K562 (cell line): ENCODE data around the gene S100P. TPM values are rescaled to one million over a fixed set of nuclear protein-coding genes. Genes with fewer than 3 reads are reported as not detected.
A peak's percentile ranks its signal among the peaks of the same experiment; 100 is the strongest.

Source experiments
- CTCFL ChIP-seq: IDR thresholded peaks from 2 replicates; pipeline ENCODE4 v1.6.1; 2011; ENCODE audit warnings: borderline replicate concordance, low read depth, mild to moderate bottlenecking, moderate library complexity, low read length; ENCODE audit not compliant: insufficient read depth, poor library complexity, severe bottlenecking
- DMBX1 ChIP-seq: fragments of 250-450 bp; sonication (Bioruptor Pico); IDR thresholded peaks from 2 replicates; pipeline ENCODE4 v1.8.0; 2022; ENCODE audit warnings: inconsistent platforms, mild to moderate bottlenecking, moderate library complexity, borderline replicate concordance
- FOSL1 ChIP-seq: fragments of 200-800 bp; sonication (Bioruptor generic); conservative IDR thresholded peaks from 2 replicates; pipeline ENCODE4 v1.6.1; 2016; ENCODE audit warnings: missing genetic modification characterization, missing compliant biosample characterization
- KLF13 ChIP-seq: fragments of 450-650 bp; IDR thresholded peaks from 2 replicates; pipeline ENCODE4 v1.6.1; 2016; ENCODE audit warnings: missing genetic modification characterization, low read depth, mild to moderate bottlenecking, missing compliant biosample characterization, moderate library complexity, borderline replicate concordance
- PCBP1 ChIP-seq: fragments of 200-400 bp; formaldehyde crosslinking; IDR thresholded peaks from 2 replicates; pipeline ENCODE4 v1.6.1; 2018; ENCODE audit warnings: mild to moderate bottlenecking, low read depth, low read length; ENCODE audit not compliant: poor library complexity, severe bottlenecking
- PHB ChIP-seq: fragments of 250-450 bp; sonication (Bioruptor Pico); IDR thresholded peaks from 2 replicates; pipeline ENCODE4 v1.5.0; 2021
- RBFOX2 ChIP-seq: fragments of 200-400 bp; formaldehyde crosslinking; IDR thresholded peaks from 2 replicates; pipeline ENCODE4 v1.6.1; 2017; ENCODE audit warnings: low read depth, mild to moderate bottlenecking, low read length, moderate library complexity
- REST ChIP-seq, 2 experiments: fragments of 450-650 bp; formaldehyde crosslinking in 1 of 2; IDR thresholded peaks; 2 replicates each; pipeline versions ENCODE4 v1.4.0 to v1.6.1; 2014 to 2020; ENCODE audit warnings: mild to moderate bottlenecking in 2 of 2, borderline replicate concordance in 1 of 2, low read depth in 1 of 2
- ZC3H11A ChIP-seq: IDR thresholded peaks from 2 replicates; pipeline ENCODE4 v1.6.1; 2012; ENCODE audit warnings: low read depth, low read length, improper control_type of control experiment
- ZFP91 ChIP-seq: sonication (generic); formaldehyde crosslinking; IDR thresholded peaks from 2 replicates; pipeline ENCODE4 v1.8.0; 2022; ENCODE audit warnings: mild to moderate bottlenecking, missing genetic modification reagents
- ZNF217 ChIP-seq: sonication (generic); formaldehyde crosslinking; IDR thresholded peaks from 2 replicates; pipeline ENCODE4 v1.8.0; 2022; ENCODE audit warnings: mild to moderate bottlenecking, missing genetic modification reagents
- ZNF311 ChIP-seq: fragments of 250-450 bp; sonication (Bioruptor Pico); IDR thresholded peaks from 2 replicates; pipeline ENCODE4 v1.4.0; 2020; ENCODE audit warnings: mild to moderate bottlenecking, moderate library complexity
- ZNF561 ChIP-seq: fragments of 450-650 bp; formaldehyde crosslinking; conservative IDR thresholded peaks from 2 replicates; pipeline ENCODE4 v1.4.0; 2020; ENCODE audit warnings: mild to moderate bottlenecking, moderate library complexity
- ZNF583 ChIP-seq: fragments of 250-450 bp; sonication (Bioruptor Pico); IDR thresholded peaks from 2 replicates; pipeline ENCODE4 v1.4.0; 2020
- polyA plus RNA-seq, 8 experiments: library from polyadenylated mRNA; depleted of rRNA in 4 of 8; stranded (reverse) in 5 of 8; unstranded in 3 of 8; fragments of >200 nt; fragmentation: Nextera tagmentation in 2 of 8; fragmentation: Illumina TruSeq in 1 of 8; extraction: Ambion mirVana in 2 of 8; extraction: Trizol in 1 of 8; gene quantifications; 2 replicates each; pipeline versions ENCODE4 v1.2.1 to v1.2.3, GENCODE V29; 2011 to 2014; ENCODE audit warnings: inconsistent platforms in 1 of 8, missing spikeins in 1 of 8
- total RNA-seq, 7 experiments: library from RNA; depleted of rRNA in 6 of 7; stranded (reverse); fragments of >200 nt in 6 of 7; fragmentation: Illumina TruSeq in 2 of 7; extraction: Trizol in 2 of 7; gene quantifications; 2 replicates each; pipeline versions ENCODE4 v1.2.1 to v1.2.3, GENCODE V29; 2011 to 2021; ENCODE audit warnings: low replicate concordance in 1 of 7

Gene S100P
- total and polyA plus RNA-seq, 9 of the 15 experiments (the other 6 are each of a cell fraction or from before 2014, with no cell fraction given): 4.1 to 23.8 (median 7.5) TPM

- TF ChIP-seq ZFP91 (CRISPR knock-in tag) (no peak), PCBP1 (no peak), CTCFL (no peak), ZNF217 (CRISPR knock-in tag) (no peak), ZC3H11A (no peak), ZNF311 (CRISPR knock-in tag) (0 out of 2 replicates have a peak, but pooled peaks have one; percentile 16), DMBX1 (CRISPR knock-in tag) (peak; percentile 69; the same call in 1 of the 2 replicates), PHB (CRISPR knock-in tag) (no peak), ZNF561 (CRISPR knock-in tag) (no peak), ZNF583 (0 out of 2 replicates have a peak, but pooled peaks have one; percentile 47), KLF13 (tag) (no peak), FOSL1 (tag) (no peak), REST (IDR thresholded peaks at IDR 0.05; ENCODE audit: borderline replicate concordance) (no peak), REST (CRISPR knock-in tag; IDR thresholded peaks at IDR 0.05; ENCODE audit: low read depth) (no peak), RBFOX2 (peak; percentile 77)
Observed at GRCh38 chr4:6693231-6694176, at the start of gene S100P (continued).
